HS-5 (cell line): ENCODE data around the gene ULK4.

Experiments used
- DNase-seq: peaks from one replicate; pipeline ENCODE4 v3.0.0-alpha.2; 2012; ENCODE audit warnings: low read depth

Gene ULK4

GRCh38 chr3:41260063-41260450, 701.8 kb downstream of the ULK4 start:
- DNase-seq = no peak

- DNase-seq = no peak
Observed at GRCh38 chr3:41259449-41260062, 702.3 kb downstream of the ULK4 start.

- DNase-seq = no peak
Observed at GRCh38 chr3:41258239-41258800, 703.6 kb downstream of the ULK4 start.

- DNase-seq = no peak
Observed at GRCh38 chr3:41251593-41251992, 710.3 kb downstream of the ULK4 start.

- DNase-seq = no peak
Observed at GRCh38 chr3:41250825-41251224, 711.1 kb downstream of the ULK4 start.

GRCh38 chr3:41249318-41249717, 712.6 kb downstream of the ULK4 start:
- no peak for DNase-seq

GRCh38 chr3:41248525-41248924, 713.4 kb downstream of the ULK4 start:
- DNase-seq = no peak

GRCh38 chr3:41247055-41248004, 714.6 kb downstream of the ULK4 start:
- no peak for DNase-seq

GRCh38 chr3:41244620-41245336, 717.1 kb downstream of the ULK4 start:
- no peak for DNase-seq

GRCh38 chr3:41243183-41243582, 718.7 kb downstream of the ULK4 start:
- no peak for DNase-seq

- DNase-seq = no peak
Observed at GRCh38 chr3:41241800-41242571, 719.9 kb downstream of the ULK4 start.

- DNase-seq = no peak
Observed at GRCh38 chr3:41241161-41241560, 720.7 kb downstream of the ULK4 start.

GRCh38 chr3:41239587-41239986, 722.3 kb downstream of the ULK4 start:
- DNase-seq = no peak

GRCh38 chr3:41237907-41238306, 724.0 kb downstream of the ULK4 start:
- no peak for DNase-seq

- no peak for DNase-seq
Observed at GRCh38 chr3:41236228-41236627, 725.7 kb downstream of the ULK4 start.

- no peak for DNase-seq
Observed at GRCh38 chr3:41234823-41235721, 726.8 kb downstream of the ULK4 start.

- DNase-seq = peak; percentile 63
Observed at GRCh38 chr3:41224120-41224806, 737.6 kb downstream of the ULK4 start.

- DNase-seq = no peak
Observed at GRCh38 chr3:41223691-41224090, 738.2 kb downstream of the ULK4 start.

- no peak for DNase-seq
Observed at GRCh38 chr3:41223078-41223477, 738.8 kb downstream of the ULK4 start.

GRCh38 chr3:41222501-41222900, 739.4 kb downstream of the ULK4 start:
- DNase-seq = no peak
